Stimulated activated CD4-positive, alpha-beta T cell treated with anti-CD3 and anti-CD28 coated beads, Interleukin-1b, Interleukin-23, amount 100 ng/mL, for 24 hours (primary cell): ENCODE results near the gene PXDN.
"Not testable (repeated sequence)": the region's sequence is repeated elsewhere in the genome, so short reads cannot be mapped to it uniquely, and the experiment has no call there.

Experiments
- DNase-seq, 4 experiments: peaks; one replicate each; pipeline ENCODE4 v3.0.0-alpha.2; 2020; ENCODE audit warnings: low read depth in 4 of 4, low spot score in 1 of 4

The PXDN gene

DNA sequence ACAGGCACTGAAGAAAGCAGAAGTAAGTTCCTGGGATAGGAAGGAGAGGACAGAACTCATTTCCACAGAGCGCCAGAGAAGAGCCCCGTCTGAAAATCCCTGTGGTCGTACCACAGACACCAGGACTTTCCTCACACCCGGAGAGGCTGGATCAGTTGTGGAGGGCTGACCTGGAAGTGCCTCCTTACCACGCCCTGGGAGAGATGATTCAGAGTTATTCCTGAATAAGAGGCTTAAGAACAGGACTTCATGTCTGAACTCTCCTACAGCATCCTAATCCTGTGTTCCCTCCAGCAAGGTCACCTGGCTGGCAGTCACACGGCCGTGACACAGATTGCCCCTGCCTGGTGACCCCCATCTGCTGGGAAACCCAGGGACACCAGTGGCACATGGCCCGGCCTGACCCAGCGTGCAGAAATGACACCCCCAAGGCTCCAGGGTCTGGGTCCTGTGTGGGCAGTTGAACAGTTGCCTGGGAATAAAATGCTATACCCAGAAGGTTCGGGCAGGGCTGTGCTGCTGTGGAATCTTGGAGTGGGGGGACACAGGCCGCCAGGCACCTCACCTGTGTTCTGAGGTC, 105.9 kb downstream of the PXDN start:
- DNase-seq, result no peak

DNA sequence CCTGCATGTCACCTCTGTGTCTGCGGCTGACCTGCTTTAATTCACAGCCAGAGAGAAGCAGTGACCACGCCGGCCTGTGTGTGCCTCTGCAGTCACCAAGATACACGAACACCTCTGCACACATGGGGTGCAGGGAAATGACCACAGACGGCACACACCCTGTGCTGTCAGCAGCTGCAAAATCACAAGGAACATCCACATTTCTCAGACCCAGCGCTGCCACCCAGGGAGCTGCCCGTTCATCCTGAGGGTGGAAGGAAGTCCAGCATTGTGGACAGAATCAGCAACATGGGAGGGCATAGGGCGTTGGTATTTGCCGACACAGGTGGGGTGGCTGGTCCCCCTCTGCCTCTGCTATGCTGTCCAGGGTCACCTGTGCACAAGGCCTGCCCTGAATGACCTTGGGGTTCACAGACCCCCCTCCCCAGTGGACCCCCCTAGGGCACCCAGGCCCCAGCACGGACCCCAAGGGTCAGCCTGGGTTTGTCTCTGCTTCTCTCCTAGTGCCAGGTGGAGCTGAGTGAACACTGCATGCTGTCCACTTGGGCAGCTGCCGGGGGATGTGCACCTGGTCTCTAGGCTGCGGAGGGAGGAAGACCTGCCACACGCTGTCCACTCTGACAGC, 107.4 kb downstream of the PXDN start:
- DNase-seq, result no peak

DNA sequence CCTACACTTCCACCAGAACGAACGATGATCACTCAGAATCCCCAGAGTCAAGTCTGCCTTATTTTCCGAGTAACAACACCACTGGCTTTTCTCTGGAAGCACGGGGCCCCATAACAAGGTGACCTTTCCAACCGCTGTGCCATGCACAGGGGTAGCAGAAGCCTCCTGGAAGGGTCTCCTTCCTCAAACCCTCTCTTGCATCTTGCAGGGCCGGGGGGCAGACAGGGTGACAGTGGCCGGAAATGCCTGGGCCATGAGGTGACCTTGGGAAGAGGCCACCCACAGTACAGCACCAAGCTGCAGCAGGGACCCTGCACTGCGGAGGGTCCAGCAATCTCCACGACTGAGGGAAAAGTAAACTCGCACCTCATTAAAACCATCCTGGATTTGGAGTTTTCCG, 108.5 kb downstream of the PXDN start:
- no peak for DNase-seq

DNA sequence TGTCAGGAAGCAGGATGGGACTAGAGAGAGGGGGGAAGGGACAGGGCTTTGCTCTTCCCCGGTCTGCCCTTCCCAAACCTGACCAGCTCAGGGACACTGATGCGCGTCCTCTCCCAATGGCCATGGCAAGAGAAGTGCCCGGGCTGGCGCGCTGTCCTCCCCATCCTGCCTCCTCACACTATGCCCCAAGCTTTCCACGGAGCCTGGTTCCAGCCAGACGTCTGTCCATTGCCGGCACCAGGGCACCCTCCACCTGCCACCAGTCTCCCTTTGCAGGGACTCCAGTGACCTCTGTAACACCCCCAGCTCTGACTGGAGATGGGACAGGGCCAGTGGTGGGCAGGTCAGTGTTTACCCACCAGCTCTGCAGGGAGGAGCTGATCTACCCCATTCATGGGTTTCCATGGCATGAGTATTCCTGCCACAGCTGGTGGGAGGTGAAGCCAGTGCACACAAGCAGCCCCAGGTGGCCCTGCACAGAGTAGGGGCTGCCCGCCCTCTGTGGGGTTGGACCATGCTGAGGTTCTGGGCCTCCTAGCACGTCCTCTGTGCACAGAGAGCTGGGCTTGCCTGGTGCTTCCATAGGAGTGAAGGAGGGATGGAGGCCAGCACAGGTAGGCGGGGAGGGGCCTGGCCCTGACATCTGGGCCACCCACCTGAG, 109.5 kb downstream of the PXDN start:
- DNase-seq, result no peak

DNA sequence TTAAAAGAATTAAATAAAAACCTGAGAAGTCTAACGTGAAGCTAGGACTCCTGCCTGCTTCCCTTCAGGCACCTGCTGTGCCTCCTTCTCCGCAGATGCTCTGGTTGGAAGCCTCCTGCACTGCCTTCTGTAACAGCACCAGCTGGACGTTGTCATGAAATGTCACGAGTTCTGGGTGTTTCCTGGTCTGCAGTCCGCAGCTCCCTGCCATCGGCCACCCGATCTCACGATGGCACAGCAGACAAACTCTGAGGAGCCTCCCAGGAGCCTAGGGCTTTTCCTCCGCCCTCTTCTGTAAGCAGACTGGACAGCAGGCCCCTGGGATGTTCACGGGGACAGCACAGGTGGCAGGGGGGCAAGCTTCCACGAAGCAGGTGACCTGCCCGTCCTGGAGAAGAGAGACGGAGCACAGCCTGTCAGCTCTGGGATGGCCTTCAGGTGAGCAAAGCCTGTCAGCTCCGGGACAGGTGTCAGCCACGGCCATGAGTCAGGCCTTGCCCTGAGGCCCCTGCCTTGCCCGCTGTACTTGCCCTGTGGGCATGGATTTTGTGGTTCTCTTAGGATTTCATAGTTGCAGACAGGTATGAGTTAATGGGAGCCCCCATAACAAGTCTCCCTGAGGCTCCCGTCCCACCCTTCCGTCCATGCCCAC, 110.3 kb downstream of the PXDN start:
- no peak for DNase-seq

DNA sequence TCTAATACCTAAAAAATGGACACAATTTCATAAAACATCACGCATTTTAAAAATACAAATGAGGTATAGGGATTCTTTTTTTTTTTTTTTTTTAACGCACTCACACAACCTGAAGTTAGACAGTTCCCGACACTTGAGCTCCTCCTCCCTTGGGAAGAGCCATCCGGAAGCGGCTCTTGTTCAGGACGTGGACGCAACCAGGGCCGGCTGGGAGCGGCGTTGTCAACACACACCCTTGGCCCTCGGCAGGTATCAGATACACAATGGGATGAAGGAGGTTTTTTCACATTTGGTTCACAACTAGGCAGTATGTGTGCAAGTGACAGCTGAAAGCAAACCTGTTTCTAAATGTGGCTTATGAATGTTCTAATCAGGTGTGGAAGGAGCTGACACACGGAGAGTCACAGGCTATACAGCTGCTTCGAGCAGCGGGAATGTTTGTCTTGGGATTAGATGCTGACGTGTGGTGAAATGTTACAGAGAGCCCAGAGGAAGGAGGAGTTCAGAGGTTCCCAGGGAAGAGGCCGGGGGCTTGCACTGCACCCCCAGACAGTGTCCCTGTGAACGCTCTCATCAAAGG, 111.1 kb downstream of the PXDN start:
- no peak for DNase-seq

DNA sequence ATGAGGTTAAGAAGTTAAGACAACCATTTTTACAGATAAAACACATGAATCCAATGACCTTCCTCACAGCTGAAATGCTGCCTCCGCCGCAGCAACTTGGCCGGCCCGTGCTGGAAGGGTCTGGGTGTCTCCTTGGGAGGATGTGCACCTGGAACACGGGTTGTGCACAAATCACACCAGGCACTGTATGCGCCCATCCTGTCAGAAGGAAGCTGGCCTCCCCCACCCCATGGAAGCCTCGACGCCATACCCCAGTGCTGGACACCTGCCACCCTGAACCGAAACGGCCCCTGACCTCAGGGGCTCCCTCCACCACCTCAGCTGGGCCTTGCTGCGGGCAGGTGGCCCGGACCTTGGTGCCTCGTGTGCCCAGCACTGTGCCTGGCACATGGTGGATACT, 111.8 kb downstream of the PXDN start:
- no peak for DNase-seq

DNA sequence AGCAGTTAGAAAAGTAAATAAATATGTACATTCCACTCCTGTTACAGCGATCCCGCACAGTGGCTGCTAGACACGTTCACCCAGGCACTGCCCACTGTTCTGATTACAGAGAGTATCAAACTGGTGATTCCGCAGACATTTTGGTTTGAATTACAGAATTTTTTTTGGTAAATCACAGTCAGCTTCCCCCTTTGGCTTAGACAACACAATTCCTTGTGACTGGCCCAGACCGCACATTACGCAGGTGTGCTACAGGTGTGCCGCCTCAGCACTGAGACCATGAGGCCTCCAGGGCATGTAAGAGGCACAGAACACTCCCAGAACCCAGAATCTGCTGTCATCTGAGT, 112.3 kb downstream of the PXDN start:
- DNase-seq, result no peak

DNA sequence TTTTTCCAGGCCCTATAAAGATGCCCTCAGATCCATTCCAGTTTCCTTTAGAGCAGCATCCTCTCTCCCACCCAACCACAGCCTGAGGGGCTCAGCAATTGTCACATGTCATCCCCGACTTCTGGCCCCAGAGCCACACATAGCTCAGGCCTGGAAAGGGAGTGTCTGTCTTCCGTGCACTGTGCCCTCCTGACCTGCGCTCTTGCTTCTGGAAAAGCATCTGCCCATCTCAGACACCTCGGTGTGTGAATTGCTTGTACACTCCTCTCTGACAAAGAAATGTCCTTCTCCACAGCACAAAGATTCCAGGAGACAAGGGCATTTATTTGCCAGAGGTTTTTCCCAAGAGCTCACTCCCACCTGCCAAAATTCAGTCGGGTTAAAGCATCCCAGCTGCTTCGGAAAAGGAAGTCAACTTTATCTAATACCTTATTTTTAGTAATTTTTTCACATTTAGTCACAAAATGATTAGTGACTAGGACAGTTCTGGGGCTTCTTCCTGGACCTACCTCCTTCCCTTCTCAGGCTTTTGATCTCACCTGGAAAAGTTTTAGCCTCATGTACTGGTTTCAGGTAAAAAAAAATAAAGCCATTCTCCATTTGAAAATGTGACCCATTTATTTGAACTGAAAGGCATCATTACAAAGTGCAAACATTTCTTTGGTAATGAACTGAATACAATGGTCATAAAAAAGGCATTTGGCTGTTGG, 112.9 kb downstream of the PXDN start:
- no peak for DNase-seq

DNA sequence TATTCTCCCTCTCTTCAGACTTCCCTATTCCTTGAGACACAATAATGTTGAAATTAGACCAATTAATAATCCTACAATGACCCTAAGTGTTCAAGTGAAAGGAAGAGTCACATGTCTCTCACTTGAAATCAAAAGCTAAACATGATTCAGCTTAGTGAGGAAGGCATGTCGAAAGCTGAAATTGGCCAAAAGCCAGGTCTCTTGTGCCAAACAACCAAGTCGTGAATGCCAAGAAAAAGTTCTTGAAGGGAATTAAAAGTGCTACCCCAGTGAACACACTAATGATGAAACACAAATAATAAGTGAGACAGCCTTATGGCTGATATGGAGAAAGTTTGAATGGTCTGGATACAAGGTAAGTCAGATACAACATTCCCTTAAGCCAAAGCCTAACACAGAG, 115.4 kb downstream of the PXDN start:
- DNase-seq, result no peak

DNA sequence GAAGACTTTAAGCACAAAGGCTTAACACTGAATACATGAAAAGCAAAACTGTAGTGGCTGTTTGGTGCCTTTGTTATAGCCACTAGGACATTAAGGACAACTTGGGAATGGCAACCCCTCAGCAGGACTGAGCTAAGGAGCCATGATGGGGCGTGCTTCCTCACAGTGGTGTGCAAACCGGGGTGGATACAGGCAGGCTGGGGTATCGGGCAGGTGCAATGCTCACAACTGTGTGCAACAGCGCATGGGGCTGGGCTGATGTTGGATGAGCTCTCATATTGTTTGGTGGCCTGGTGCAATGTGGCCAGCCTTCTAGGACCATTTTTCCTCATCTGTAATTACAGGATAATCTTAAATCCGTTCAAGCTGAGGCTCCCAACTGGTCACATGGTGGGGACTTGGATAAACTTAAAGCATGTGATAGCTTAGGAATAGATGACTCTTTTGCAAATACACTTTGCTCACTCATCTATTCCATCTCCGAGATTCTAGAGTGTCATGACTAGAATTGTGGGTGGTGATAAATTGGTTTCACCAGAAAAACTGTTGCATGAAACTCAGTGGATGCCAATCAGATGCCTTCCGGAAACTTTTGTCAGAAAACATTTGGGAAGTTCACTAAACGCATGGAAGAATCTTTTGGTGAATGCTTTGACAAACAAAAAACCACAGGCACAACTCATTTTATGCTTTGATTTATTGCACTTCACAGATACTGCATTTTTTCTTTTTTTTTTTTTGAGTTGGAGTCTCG, 116.5 kb downstream of the PXDN start:
- DNase-seq, result no peak

DNA sequence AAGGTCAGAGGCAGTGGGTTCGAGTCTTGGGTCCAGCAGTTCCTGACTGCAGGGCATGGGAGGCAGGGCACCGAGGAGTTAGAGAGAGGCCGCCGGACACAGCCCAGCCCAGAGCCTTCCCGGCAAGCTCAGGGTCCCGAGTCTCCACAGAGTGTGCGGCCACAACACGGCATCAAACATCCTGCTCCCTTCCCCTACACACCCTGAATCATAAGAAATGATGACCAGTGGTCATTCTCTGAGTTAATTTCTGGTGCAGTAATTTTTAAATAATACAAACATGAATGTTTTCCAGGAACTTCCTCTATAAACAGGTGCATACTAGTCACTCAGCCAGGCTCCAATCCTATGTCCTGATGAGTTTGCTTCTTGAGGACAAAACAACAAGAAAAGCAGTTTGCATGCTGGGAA, 118.0 kb downstream of the PXDN start:
- DNase-seq, result no peak

DNA sequence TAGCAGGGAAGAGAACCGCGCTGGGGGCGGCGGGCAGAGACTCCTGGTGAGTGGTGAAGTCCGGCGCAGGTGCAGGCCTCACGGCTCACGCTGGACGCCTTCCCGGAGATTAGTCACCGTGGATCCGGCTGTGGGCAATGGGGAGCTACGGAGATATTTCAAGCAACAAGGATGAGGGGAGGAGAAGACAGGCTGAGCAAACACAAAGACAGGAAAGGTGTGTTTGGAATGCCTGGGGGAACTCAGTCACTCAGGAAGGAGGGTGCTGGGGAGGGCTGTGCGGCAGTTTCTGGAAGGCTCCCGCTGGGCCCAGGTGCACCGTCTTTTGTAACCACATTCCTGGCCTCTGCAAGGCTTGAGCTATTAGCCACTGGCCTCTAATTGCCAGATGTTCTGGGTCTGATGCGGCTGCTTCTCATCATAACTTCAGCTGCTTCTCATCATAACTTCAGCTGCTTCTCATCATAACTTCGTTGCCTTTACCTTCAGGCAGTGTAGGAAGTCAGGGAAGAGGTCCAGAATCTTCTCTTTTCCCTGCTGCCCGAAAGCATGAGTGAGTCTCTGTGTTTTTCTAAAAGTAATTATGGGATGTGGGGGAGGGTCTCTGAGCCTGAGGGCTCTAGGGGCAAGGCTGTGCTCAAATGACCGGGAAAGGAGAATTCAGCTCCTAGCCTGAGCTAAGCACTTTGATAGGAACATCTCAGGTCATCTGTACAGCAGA, 118.9 kb downstream of the PXDN start:
- DNase-seq, result no peak

DNA sequence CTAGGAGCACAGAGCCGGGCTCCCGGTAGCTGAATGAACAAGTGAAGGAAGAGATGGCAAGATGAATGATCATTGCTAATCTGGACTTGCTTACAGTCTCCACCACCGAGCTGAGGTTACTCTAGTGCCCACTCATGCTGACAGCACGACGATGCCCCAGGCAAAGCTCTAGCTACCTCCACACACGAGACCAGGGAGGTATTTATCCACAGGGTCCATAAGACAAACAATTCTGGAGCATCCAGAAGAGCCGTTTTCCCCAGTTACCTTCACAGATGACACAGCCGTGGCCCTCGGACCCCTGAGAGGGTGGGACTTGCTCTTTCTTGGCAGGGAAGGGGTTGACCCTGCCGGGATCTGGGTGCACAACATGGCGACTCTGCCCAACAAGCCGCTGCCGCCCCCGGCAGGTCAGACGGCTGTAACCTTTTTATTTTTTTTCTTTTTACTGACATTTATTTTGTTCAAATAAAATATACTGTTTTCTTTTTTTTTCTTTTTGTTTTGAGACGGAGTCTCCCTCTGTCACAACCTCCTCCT, 120.3 kb downstream of the PXDN start:
- no peak for DNase-seq

DNA sequence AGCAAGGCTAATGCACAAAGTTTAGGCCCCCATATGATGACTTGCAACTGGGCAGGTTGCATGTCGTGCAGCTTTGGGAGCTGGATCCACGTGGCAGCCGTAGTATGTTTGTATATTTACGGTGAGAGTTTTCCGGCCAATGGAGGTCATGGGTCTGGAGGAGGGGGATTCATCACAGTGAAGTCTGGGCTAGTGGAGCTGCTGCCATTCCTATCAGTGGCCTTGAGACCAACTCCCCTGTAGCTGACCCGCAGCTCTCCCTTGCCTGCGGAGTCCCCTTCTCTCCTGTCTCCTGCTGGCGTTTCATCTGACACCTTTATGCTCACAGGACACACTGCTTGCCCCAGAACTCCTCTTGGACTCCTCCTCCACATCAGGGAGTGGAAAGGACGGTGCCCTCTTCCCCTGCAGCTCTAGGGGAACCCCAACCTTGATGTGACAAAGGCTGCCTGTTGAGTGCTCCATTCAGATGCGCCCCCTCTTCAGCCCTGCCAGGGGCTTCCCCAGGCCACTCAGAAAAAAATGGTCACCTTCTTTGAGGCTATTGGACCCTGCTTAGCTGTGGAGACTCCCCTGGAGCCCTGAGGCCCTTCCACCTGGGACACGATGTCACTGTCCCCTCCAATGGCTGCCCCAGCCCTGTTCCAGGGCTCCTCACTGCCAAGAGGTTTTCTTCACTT, 121.7 kb downstream of the PXDN start:
- DNase-seq, result no peak

DNA sequence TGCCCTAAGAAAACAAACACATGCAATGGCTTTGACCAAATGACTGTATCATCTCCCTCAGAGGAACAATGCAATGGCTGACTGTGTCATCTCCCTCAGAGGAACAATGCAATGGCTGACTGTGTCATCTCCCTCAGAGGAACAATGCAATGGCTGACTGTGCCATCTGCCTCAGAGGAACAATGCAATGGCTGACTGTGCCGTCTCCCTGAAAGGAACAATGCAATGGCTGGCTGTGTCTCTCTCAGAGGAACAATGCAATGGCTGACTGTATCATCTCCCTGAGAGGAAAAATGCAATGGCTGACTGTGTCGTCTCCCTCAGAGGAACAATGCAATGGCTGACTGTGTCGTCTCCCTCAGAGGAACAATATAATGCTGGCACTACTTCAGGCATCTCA, 122.3 kb downstream of the PXDN start:
- not testable (repeated sequence) for DNase-seq

DNA sequence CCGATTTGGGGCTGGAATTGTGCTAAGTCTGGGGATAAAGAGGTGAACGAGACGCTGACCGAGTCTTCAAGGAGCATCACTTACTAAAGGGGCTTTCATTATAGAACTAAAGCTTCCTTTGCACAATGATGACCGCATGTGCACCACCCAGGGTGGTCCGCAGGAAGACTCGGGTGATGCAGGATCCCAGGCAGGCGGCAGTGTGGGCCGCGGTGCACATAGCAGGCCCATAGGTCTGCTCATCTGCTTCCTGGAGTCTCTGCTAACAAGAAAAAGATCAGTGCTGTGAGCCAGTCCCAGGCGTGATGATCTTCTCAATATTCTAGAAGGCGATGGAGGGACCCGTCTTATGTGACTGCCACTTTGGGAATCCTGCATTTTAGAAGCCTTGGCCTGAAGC, 122.8 kb downstream of the PXDN start:
- DNase-seq, result no peak

DNA sequence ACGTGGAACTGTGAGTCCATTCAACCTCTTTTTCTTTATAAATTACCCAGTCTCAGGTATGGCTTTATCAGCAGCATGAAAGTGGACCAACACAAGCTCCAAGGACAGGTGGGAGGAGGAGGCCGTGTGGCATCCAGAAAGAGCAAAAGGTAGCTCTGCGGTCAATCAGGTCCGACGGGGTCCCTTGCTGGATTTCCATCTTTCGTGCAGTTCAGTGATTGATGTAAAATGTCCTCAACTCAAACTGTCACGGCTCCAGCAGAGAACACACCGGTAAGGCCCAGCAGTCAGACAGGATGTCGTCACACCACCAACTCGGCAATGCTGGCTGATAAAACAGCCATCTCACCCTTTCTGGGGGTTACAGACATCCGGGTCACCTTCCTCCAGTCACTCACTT, 123.3 kb downstream of the PXDN start:
- DNase-seq, result no peak

DNA sequence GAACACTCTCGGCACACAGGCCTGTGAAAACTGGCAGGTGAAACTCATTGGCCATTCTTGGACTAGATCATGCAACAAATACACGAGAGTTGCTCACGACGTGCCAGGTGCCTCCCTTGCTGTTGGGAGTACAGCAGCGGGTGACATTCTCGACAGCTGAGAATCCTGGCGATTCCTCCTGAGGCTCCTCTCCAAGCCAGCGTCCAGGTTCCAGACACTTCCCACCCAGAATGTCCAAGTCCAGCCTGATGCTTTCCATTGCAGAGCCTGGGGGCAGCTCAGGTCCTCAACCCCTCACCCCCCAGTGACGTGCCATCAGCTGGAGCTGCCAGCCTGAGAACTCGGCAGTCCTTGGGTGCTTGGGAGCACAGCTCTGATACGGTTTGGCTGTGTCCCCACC, 124.2 kb downstream of the PXDN start:
- no peak for DNase-seq
